OCI-LY1 (cell line): Measurements from ENCODE around the gene SC5D.

Experiments used
- H2AFZ ChIP-seq: fragments of 200-600 bp; sonication (generic), shearing (Covaris generic); 2 replicates; pipeline ENCODE4 v1.6.0; 2014; ENCODE audit warnings: antibody characterized with exemption, mild to moderate bottlenecking, low read length
- H3F3A ChIP-seq: fragments of 200-600 bp; sonication (generic), shearing (Covaris generic); 2 replicates; pipeline ENCODE4 v1.6.0; 2014; ENCODE audit warnings: mild to moderate bottlenecking, antibody characterized with exemption, low read length, moderate library complexity; ENCODE audit not compliant: insufficient read depth
- H3K27ac ChIP-seq: fragments of 200-600 bp; sonication (generic); 2 replicates; pipeline ENCODE4 v1.5.1; 2014; ENCODE audit warnings: low read length, mixed run types, mild to moderate bottlenecking, low read depth; ENCODE audit not compliant: poor library complexity, severe bottlenecking
- H3K27me3 ChIP-seq: fragments of 200-600 bp; sonication (generic); 2 replicates; pipeline ENCODE4 v1.6.0; 2014; ENCODE audit warnings: antibody characterized with exemption, mild to moderate bottlenecking, low read length, moderate library complexity; ENCODE audit not compliant: insufficient read depth
- H3K36me3 ChIP-seq: fragments of 200-600 bp; sonication (generic); 2 replicates; pipeline ENCODE4 v1.6.1; 2014; ENCODE audit warnings: mild to moderate bottlenecking, antibody characterized with exemption, low read length, moderate library complexity, mixed read lengths; ENCODE audit not compliant: insufficient read depth
- H3K4me1 ChIP-seq: fragments of 200-600 bp; sonication (generic); 2 replicates; pipeline ENCODE4 v1.5.1; 2014; ENCODE audit warnings: mild to moderate bottlenecking, low read length, moderate library complexity; ENCODE audit not compliant: insufficient read depth, severe bottlenecking
- H3K4me2 ChIP-seq: fragments of 200-600 bp; sonication (generic), shearing (Covaris generic); 2 replicates; pipeline ENCODE4 v1.6.1; 2014; ENCODE audit warnings: low read length
- H3K4me3 ChIP-seq: fragments of 200-600 bp; sonication (generic); 2 replicates; pipeline ENCODE4 v1.5.1; 2014; ENCODE audit warnings: low read length, low read depth, mild to moderate bottlenecking, mixed read lengths; ENCODE audit not compliant: poor library complexity, severe bottlenecking
- H3K79me2 ChIP-seq: fragments of 200-600 bp; shearing (Covaris generic); 2 replicates; pipeline ENCODE4 v1.6.1; 2016; ENCODE audit warnings: mixed run types, low read length, mixed read lengths; ENCODE audit not compliant: insufficient read depth
- H3K9ac ChIP-seq: fragments of 200-600 bp; sonication (generic), shearing (Covaris generic); 2 replicates; pipeline ENCODE4 v1.6.1; 2014; ENCODE audit warnings: mild to moderate bottlenecking, low read length, mixed read lengths
- H3K9me2 ChIP-seq: fragments of 200-600 bp; sonication (generic), shearing (Covaris generic); 2 replicates; pipeline ENCODE4 v1.6.1; 2014; ENCODE audit warnings: low read depth, mild to moderate bottlenecking, low read length, mixed read lengths
- H3K9me3 ChIP-seq: fragments of 200-600 bp; shearing (Covaris generic); 2 replicates; pipeline ENCODE4 v1.6.1; 2014; ENCODE audit warnings: low read length, mixed read lengths
- H4K20me1 ChIP-seq: fragments of 200-600 bp; sonication (generic), shearing (Covaris generic); 2 replicates; pipeline ENCODE4 v1.6.0; 2016; ENCODE audit warnings: mild to moderate bottlenecking, low read length; ENCODE audit not compliant: insufficient read depth
- CTCF ChIP-seq: fragments of 200-600 bp; sonication (generic), shearing (Covaris generic); IDR thresholded peaks from 2 replicates; pipeline ENCODE4 v1.5.1; 2017; ENCODE audit warnings: mild to moderate bottlenecking, antibody characterized with exemption, low read length, moderate library complexity, mixed read lengths
- EZH2 ChIP-seq: fragments of 200-600 bp; sonication (generic), shearing (Covaris generic); IDR thresholded peaks from 2 replicates; pipeline ENCODE4 v1.8.0; 2017; ENCODE audit warnings: borderline replicate concordance, mixed run types, mild to moderate bottlenecking, antibody characterized with exemption, low read length, moderate library complexity, mixed read lengths

Gene SC5D

GRCh38 chr11:121310908-121311307 lies 18.3 kb downstream of the SC5D start:
- no peak overlapping the region for H3K9ac ChIP-seq
- no peaks in the 10 kb centered on the region for H4K20me1 ChIP-seq
- no peak overlapping the region for H3K4me2 ChIP-seq
- no peaks in the 10 kb centered on the region for H3K9me2 ChIP-seq
- peaks cover 36% of the 10 kb centered on the region for H3K36me3 ChIP-seq
- no peak overlapping the region for H2AFZ ChIP-seq
- no peaks in the 10 kb centered on the region for H3F3A ChIP-seq
- H3K9me3 ChIP-seq, result no peaks in the 10 kb centered on the region
- H3K27ac ChIP-seq, result no peak overlapping the region
- H3K4me3 ChIP-seq, result no peak overlapping the region
- no peaks in the 10 kb centered on the region for H3K4me1 ChIP-seq
- H3K79me2 ChIP-seq, result no peaks in the 10 kb centered on the region
- no peak for TF ChIP-seq EZH2
- TF ChIP-seq CTCF, result no peak
- no peaks in the 10 kb centered on the region for H3K27me3 ChIP-seq

GRCh38 chr11:121311373-121311772 lies 18.8 kb downstream of the SC5D start:
- Histone ChIP-seq H3K27ac (no peak overlapping the region), H3K36me3 (peaks cover 31% of the 10 kb centered on the region), H2AFZ (no peak overlapping the region), H3K4me3 (no peak overlapping the region), H3K4me1 (no peaks in the 10 kb centered on the region), H3K4me2 (no peak overlapping the region), H4K20me1 (no peaks in the 10 kb centered on the region), H3F3A (no peaks in the 10 kb centered on the region), H3K9me3 (no peaks in the 10 kb centered on the region), H3K9ac (no peak overlapping the region), H3K9me2 (no peaks in the 10 kb centered on the region), H3K79me2 (no peaks in the 10 kb centered on the region), H3K27me3 (no peaks in the 10 kb centered on the region)
- TF ChIP-seq CTCF (no peak), EZH2 (no peak)

- no peaks in the 10 kb centered on the region for H4K20me1 ChIP-seq
- no peaks in the 10 kb centered on the region for H3K9me2 ChIP-seq
- H3K27me3 ChIP-seq, result no peaks in the 10 kb centered on the region
- no peak overlapping the region for H3K4me2 ChIP-seq
- H2AFZ ChIP-seq, result no peak overlapping the region
- no peak for TF ChIP-seq EZH2
- TF ChIP-seq CTCF, result no peak
- no peak overlapping the region for H3K9ac ChIP-seq
- H3K79me2 ChIP-seq, result no peaks in the 10 kb centered on the region
- H3F3A ChIP-seq, result no peaks in the 10 kb centered on the region
- no peaks in the 10 kb centered on the region for H3K4me1 ChIP-seq
- H3K36me3 ChIP-seq, result peaks cover 20% of the 10 kb centered on the region
- no peak overlapping the region for H3K27ac ChIP-seq
- no peaks in the 10 kb centered on the region for H3K9me3 ChIP-seq
- no peak overlapping the region for H3K4me3 ChIP-seq
These were observed 19.9 kb downstream of the SC5D start for GRCh38 chr11:121312483-121312882.
